HUES48 (cell line): ENCODE measurements around the gene OTX1.

Experiments
- H3K27ac ChIP-seq: one replicate; pipeline ENCODE4 v1.7.0; 2013; ENCODE audit warnings: low read depth, low read length, inconsistent platforms
- H3K27me3 ChIP-seq: 2 replicates; pipeline ENCODE4 v1.6.1; 2013; ENCODE audit warnings: mild to moderate bottlenecking, low read length; ENCODE audit not compliant: control insufficient read depth, insufficient read depth
- H3K36me3 ChIP-seq: 2 replicates; pipeline ENCODE4 v1.6.1; 2013; ENCODE audit warnings: low read length; ENCODE audit not compliant: control insufficient read depth, insufficient read depth
- H3K4me1 ChIP-seq: 2 replicates; pipeline ENCODE4 v1.6.1; 2013; ENCODE audit warnings: mild to moderate bottlenecking, low read length; ENCODE audit not compliant: control insufficient read depth, insufficient read depth
- H3K4me3 ChIP-seq: 2 replicates; pipeline ENCODE4 v1.5.1; 2013; ENCODE audit warnings: mild to moderate bottlenecking, low read depth, low read length
- H3K9ac ChIP-seq: 2 replicates; pipeline ENCODE4 v1.6.1; 2013; ENCODE audit warnings: mild to moderate bottlenecking, low read depth, low read length, moderate library complexity
- H3K9me3 ChIP-seq: 2 replicates; pipeline ENCODE4 v1.6.1; 2013; ENCODE audit warnings: low read length; ENCODE audit not compliant: control insufficient read depth, insufficient read depth

OTX1 gene

GRCh38 chr2:63046961-63047320 lies 3.7 kb upstream of the OTX1 start:
- no peaks in the 10 kb centered on the region for H3K36me3 ChIP-seq
- H3K9ac ChIP-seq = no peak overlapping the region
- H3K27me3 ChIP-seq = peaks cover 67% of the 10 kb centered on the region
- H3K4me3 ChIP-seq = peak overlapping the region; percentile 60
- no peak overlapping the region for H3K27ac ChIP-seq
- peaks cover 58% of the 10 kb centered on the region for H3K4me1 ChIP-seq
- no peaks in the 10 kb centered on the region for H3K9me3 ChIP-seq

GRCh38 chr2:63047321-63048279 lies 3.0 kb upstream of the OTX1 start:
- no peaks in the 10 kb centered on the region for H3K9me3 ChIP-seq
- peak overlapping the region; percentile 47 for H3K27ac ChIP-seq
- H3K4me1 ChIP-seq = peaks cover 52% of the 10 kb centered on the region
- peaks cover 73% of the 10 kb centered on the region for H3K27me3 ChIP-seq
- no peaks in the 10 kb centered on the region for H3K36me3 ChIP-seq
- peak overlapping the region; percentile 60 for H3K4me3 ChIP-seq
- no peak overlapping the region for H3K9ac ChIP-seq

GRCh38 chr2:63048367-63049171 lies 2.1 kb upstream of the OTX1 start:
- Histone ChIP-seq H3K4me3 (peak overlapping the region; percentile 60), H3K27me3 (peaks cover 83% of the 10 kb centered on the region)

GRCh38 chr2:63049211-63049969 lies 1.2 kb upstream of the OTX1 start:
- H3K9ac ChIP-seq = no peak overlapping the region
- H3K9me3 ChIP-seq = no peaks in the 10 kb centered on the region
- H3K36me3 ChIP-seq = no peaks in the 10 kb centered on the region
- peaks cover 52% of the 10 kb centered on the region for H3K4me1 ChIP-seq
- H3K27me3 ChIP-seq = peaks cover 91% of the 10 kb centered on the region
- peak overlapping the region; percentile 60 for H3K4me3 ChIP-seq
- H3K27ac ChIP-seq = peak overlapping the region; percentile 27

More at GRCh38 chr2:63048367-63049171, 2.1 kb upstream of the OTX1 start:
- H3K4me1 ChIP-seq = peaks cover 52% of the 10 kb centered on the region
- H3K36me3 ChIP-seq = no peaks in the 10 kb centered on the region
- no peak overlapping the region for H3K9ac ChIP-seq
- no peaks in the 10 kb centered on the region for H3K9me3 ChIP-seq
- H3K27ac ChIP-seq = peak overlapping the region; percentile 40

GRCh38 chr2:63049970-63050333 lies 678 bp upstream of the OTX1 start:
- H3K27me3 ChIP-seq = peaks cover 96% of the 10 kb centered on the region
- no peak overlapping the region for H3K9ac ChIP-seq
- peak overlapping the region; percentile 60 for H3K4me3 ChIP-seq
- no peaks in the 10 kb centered on the region for H3K9me3 ChIP-seq
- H3K36me3 ChIP-seq = no peaks in the 10 kb centered on the region
- peak overlapping the region; percentile 40 for H3K27ac ChIP-seq
- H3K4me1 ChIP-seq = peaks cover 52% of the 10 kb centered on the region

- peaks cover 51% of the 10 kb centered on the region for H3K4me1 ChIP-seq
- H3K4me3 ChIP-seq = peak overlapping the region; percentile 71
- no peak overlapping the region for H3K27ac ChIP-seq
- H3K27me3 ChIP-seq = peaks cover 96% of the 10 kb centered on the region
- no peaks in the 10 kb centered on the region for H3K36me3 ChIP-seq
- no peak overlapping the region for H3K9ac ChIP-seq
- H3K9me3 ChIP-seq = no peaks in the 10 kb centered on the region
These were observed 588 bp downstream of the OTX1 start for GRCh38 chr2:63051042-63051794.

- H3K36me3 ChIP-seq = no peaks in the 10 kb centered on the region
- H3K4me1 ChIP-seq = peaks cover 49% of the 10 kb centered on the region
- H3K27me3 ChIP-seq = peaks cover 96% of the 10 kb centered on the region
- H3K27ac ChIP-seq = no peak overlapping the region
- H3K9me3 ChIP-seq = no peaks in the 10 kb centered on the region
- no peak overlapping the region for H3K9ac ChIP-seq
- H3K4me3 ChIP-seq = peak overlapping the region; percentile 71; the same call in 1 of the 2 replicates
These were observed 1.2 kb downstream of the OTX1 start for GRCh38 chr2:63051795-63052333.

GRCh38 chr2:63052411-63053080 lies 1.9 kb downstream of the OTX1 start:
- H3K9ac ChIP-seq = no peak overlapping the region
- H3K36me3 ChIP-seq = no peaks in the 10 kb centered on the region
- no peak overlapping the region for H3K27ac ChIP-seq
- peaks cover 96% of the 10 kb centered on the region for H3K27me3 ChIP-seq
- H3K4me3 ChIP-seq = peak overlapping the region; percentile 71; the same call in 1 of the 2 replicates
- peaks cover 47% of the 10 kb centered on the region for H3K4me1 ChIP-seq
- H3K9me3 ChIP-seq = no peaks in the 10 kb centered on the region

- Histone ChIP-seq H3K9me3 (no peaks in the 10 kb centered on the region), H3K9ac (no peak overlapping the region), H3K27me3 (peaks cover 96% of the 10 kb centered on the region), H3K4me1 (peaks cover 52% of the 10 kb centered on the region), H3K27ac (no peak overlapping the region), H3K36me3 (no peaks in the 10 kb centered on the region), H3K4me3 (peak overlapping the region; percentile 46; the same call in 1 of the 2 replicates)
These were observed 2.7 kb downstream of the OTX1 start for GRCh38 chr2:63053081-63053888.
